Lung (tissue), 12 donors: ENCODE measurements around the gene KLF11. TPM values are rescaled to one million over a fixed set of nuclear protein-coding genes. Genes with fewer than 3 reads are reported as not detected.

Source experiments
- ATAC-seq: fragments of 200-7000 bp; cut with Tn5 transposase; one replicate; pipeline ENCODE4 v1.9.1; 2020; ENCODE audit warnings: moderate number of reproducible peaks; ENCODE audit not compliant: insufficient read depth, low FRiP score
- DNase-seq, 3 donors: peaks; one replicate each; pipeline ENCODE4 v3.0.0-alpha.2; 2013 to 2017
- H3K27ac ChIP-seq, 2 donors: one replicate each; pipeline ENCODE4 v1.5.1; 2013; ENCODE audit warnings: mild to moderate bottlenecking in 2 of 2, moderate library complexity in 2 of 2, control low read depth in 1 of 2, inconsistent platforms in 1 of 2, low read depth in 1 of 2, low read length in 1 of 2
- H3K27me3 ChIP-seq, 3 donors: one replicate each; pipeline ENCODE4 v1.5.1; 2013; ENCODE audit warnings: low read length in 2 of 3; ENCODE audit not compliant: control insufficient read depth in 3 of 3, insufficient read depth in 3 of 3
- H3K36me3 ChIP-seq, 4 donors: one replicate each; pipeline ENCODE4 v1.5.1; 2013; ENCODE audit warnings: low read length in 4 of 4, mild to moderate bottlenecking in 1 of 4, moderate library complexity in 1 of 4; ENCODE audit not compliant: control insufficient read depth in 4 of 4, insufficient read depth in 4 of 4
- H3K4me1 ChIP-seq, 5 donors: one replicate each; pipeline ENCODE4 v1.5.1; 2013; ENCODE audit warnings: low read length in 5 of 5, mild to moderate bottlenecking in 2 of 5, moderate library complexity in 1 of 5; ENCODE audit not compliant: control insufficient read depth in 5 of 5, insufficient read depth in 5 of 5
- H3K4me3 ChIP-seq: one replicate; pipeline ENCODE4 v1.5.1; 2013; ENCODE audit warnings: mild to moderate bottlenecking, control low read depth, moderate library complexity
- H3K9ac ChIP-seq, 2 donors: one replicate each; pipeline ENCODE4 v1.5.1; 2013; ENCODE audit warnings: low read length in 2 of 2, control low read depth in 1 of 2; ENCODE audit not compliant: insufficient read depth in 1 of 2
- H3K9me3 ChIP-seq, 4 donors: one replicate each; pipeline ENCODE4 v1.5.1; 2013; ENCODE audit warnings: low read length in 3 of 4, mild to moderate bottlenecking in 1 of 4, moderate library complexity in 1 of 4; ENCODE audit not compliant: control insufficient read depth in 4 of 4, insufficient read depth in 3 of 4
- CTCF ChIP-seq: IDR thresholded peaks from 2 replicates; pipeline ENCODE4 v1.5.1; 2012; ENCODE audit warnings: mild to moderate bottlenecking; ENCODE audit errors: control extremely low read depth, extremely low read depth
- WGBS, 2 donors: extraction: QIAGEN DNeasy Blood & Tissue Kit; methylation state at CpG; one replicate each; pipeline ENCODE4 v1.1.7; 2013; 5-methylcytosine and 5-hydroxymethylcytosine counted together
- polyA plus RNA-seq, 2 donors: library from polyadenylated mRNA; stranded (reverse); fragments of 200-250 nt; gene quantifications; one replicate each; pipeline ENCODE4 v1.2.1, GENCODE V29; 2013
- total RNA-seq, 2 donors: library from RNA; depleted of rRNA in 1 of 2; stranded (reverse); fragments of >200 nt in 1 of 2; gene quantifications; one replicate each; pipeline ENCODE4 v1.2.1, GENCODE V29; 2014 to 2021
- donor health status: control.
- donor health status: control.
- donor health status: Bipolar disorder and iron deficiency.
- donor health status: healthy.
- donor health status: DM: yes; HTN: yes; CAD: no.

KLF11 gene
- total and polyA plus RNA-seq, 4 donors, result 7.4 to 21.8 (median 17.3) TPM

DNA sequence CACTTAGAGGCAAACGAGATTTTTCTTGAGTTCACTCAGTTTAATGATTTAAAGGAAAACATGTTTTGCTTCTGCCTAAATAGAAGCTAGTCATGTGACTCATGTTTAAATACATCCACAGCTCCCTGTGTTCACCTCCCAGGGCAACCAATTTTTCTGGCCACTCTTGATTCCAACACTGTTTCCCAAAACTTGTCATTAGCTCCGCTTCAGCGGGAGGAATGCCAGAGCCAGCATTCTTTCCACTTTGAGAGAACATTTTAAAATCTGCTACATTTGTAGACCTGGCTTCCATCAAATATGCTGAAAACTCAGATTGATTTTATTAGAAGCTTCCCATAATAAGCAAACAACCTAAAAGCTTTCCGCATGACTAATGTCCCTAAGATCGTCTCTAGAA is 39.7 kb downstream of the KLF11 start:
- no peak for ATAC-seq
- no peak for DNase-seq
- no peaks in the 10 kb centered on the region for H3K9me3 ChIP-seq
- H3K27ac ChIP-seq, result no peak overlapping the region
- no peak overlapping the region for H3K4me3 ChIP-seq
- H3K9ac ChIP-seq, result no peak overlapping the region
- peaks cover 0 to 14% (median 6%) of the 10 kb centered on the region in 5 donors for H3K4me1 ChIP-seq
- peaks cover 0 to 23% (median 16%) of the 10 kb centered on the region in 3 donors for H3K27me3 ChIP-seq
- TF ChIP-seq CTCF, result no peak
- no peaks in the 10 kb centered on the region for H3K36me3 ChIP-seq
- 58 to 75% methylated on average over 5 of the region's 5 CpGs for whole genome bisulfite sequencing, 2 donors

- Histone ChIP-seq H3K9me3 (no peaks in the 10 kb centered on the region), H3K4me1 (peaks cover 0 to 14% (median 6%) of the 10 kb centered on the region in 5 donors), H3K27ac (no peak overlapping the region), H3K27me3 (peaks cover 0 to 23% (median 16%) of the 10 kb centered on the region in 3 donors), H3K4me3 (no peak overlapping the region), H3K9ac (no peak overlapping the region), H3K36me3 (no peaks in the 10 kb centered on the region)
- no peak for TF ChIP-seq CTCF
- ATAC-seq (no peak), DNase-seq (no peak)
- 71 to 75% methylated on average over 13 of the region's 13 CpGs for WGBS, 2 donors
Observed at GRCh38 chr2:10083692-10084211, 40.4 kb downstream of the KLF11 start.

GRCh38 chr2:10084223-10084865 is 41.0 kb downstream of the KLF11 start:
- ATAC-seq (no peak), DNase-seq (no peak)
- TF ChIP-seq CTCF, result no peak
- no peak overlapping the region for H3K4me3 ChIP-seq
- 77 to 80% methylated on average over 12 of the region's 12 CpGs for WGBS, 2 donors
- peaks cover 0 to 14% (median 4%) of the 10 kb centered on the region in 5 donors for H3K4me1 ChIP-seq
- H3K36me3 ChIP-seq, result no peaks in the 10 kb centered on the region
- peaks cover 0 to 1% (median 0%) of the 10 kb centered on the region in 4 donors for H3K9me3 ChIP-seq
- no peak overlapping the region for H3K9ac ChIP-seq
- no peak overlapping the region for H3K27ac ChIP-seq
- H3K27me3 ChIP-seq, result peaks cover 0 to 23% (median 19%) of the 10 kb centered on the region in 3 donors
